PC-3 (cell line): Measurements from ENCODE around the gene OGDH.

ENCODE experiments used
- EZH2 ChIP-seq: fragments of 300-600 bp; sonication (generic); IDR thresholded peaks from one replicate; pipeline ENCODE4 v1.6.1; 2017; ENCODE audit warnings: antibody characterized with exemption, mild to moderate bottlenecking, low read length; ENCODE audit not compliant: unreplicated experiment
- TF ChIP-seq, protein P1 (sequence below): fragments of 300-600 bp; sonication (generic); conservative IDR thresholded peaks from 2 replicates; pipeline ENCODE4 v1.5.1; 2017; ENCODE audit warnings: antibody characterized with exemption, low read depth, mild to moderate bottlenecking, low read length

GRCh38 chr7:44735403-44736165, 129.2 kb downstream of the OGDH start:
- no peak for TF ChIP-seq EZH2
- TF ChIP-seq, protein P1, sequence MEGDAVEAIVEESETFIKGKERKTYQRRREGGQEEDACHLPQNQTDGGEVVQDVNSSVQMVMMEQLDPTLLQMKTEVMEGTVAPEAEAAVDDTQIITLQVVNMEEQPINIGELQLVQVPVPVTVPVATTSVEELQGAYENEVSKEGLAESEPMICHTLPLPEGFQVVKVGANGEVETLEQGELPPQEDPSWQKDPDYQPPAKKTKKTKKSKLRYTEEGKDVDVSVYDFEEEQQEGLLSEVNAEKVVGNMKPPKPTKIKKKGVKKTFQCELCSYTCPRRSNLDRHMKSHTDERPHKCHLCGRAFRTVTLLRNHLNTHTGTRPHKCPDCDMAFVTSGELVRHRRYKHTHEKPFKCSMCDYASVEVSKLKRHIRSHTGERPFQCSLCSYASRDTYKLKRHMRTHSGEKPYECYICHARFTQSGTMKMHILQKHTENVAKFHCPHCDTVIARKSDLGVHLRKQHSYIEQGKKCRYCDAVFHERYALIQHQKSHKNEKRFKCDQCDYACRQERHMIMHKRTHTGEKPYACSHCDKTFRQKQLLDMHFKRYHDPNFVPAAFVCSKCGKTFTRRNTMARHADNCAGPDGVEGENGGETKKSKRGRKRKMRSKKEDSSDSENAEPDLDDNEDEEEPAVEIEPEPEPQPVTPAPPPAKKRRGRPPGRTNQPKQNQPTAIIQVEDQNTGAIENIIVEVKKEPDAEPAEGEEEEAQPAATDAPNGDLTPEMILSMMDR = no peak
